Measurements from ENCODE around the gene ARSG. TPM values are rescaled to one million over a fixed set of nuclear protein-coding genes. Genes with fewer than 3 reads are reported as not detected.
"Not testable (repeated sequence)": the region's sequence is repeated elsewhere in the genome, so short reads cannot be mapped to it uniquely, and the experiment has no call there.

The ARSG gene
- polyA plus RNA-seq, 1 of the 3 experiments (the other 2 are of a cell fraction) = 0.41 TPM

- no peak for TF ChIP-seq RAD21 (IDR thresholded peaks at IDR 0.05; ENCODE audit: low read length)
- no peak for TF ChIP-seq GATA2 (CRISPR knock-in tag; IDR thresholded peaks at IDR 0.05)
- TF ChIP-seq RCOR1 (IDR thresholded peaks at IDR 0.05; ENCODE audit: low read length) = no peak
- TF ChIP-seq NRF1 (IDR thresholded peaks at IDR 0.05; ENCODE audit: low read depth, low read length) = no peak
- no peak for TF ChIP-seq JUND (IDR thresholded peaks at IDR 0.05)
- no peak for TF ChIP-seq USF2 (IDR thresholded peaks at IDR 0.05; ENCODE audit: borderline replicate concordance, low read depth, low read length)
- Histone ChIP-seq H2AFZ (ENCODE audit: low read depth) (no peak overlapping the region), H3K27ac (ENCODE audit: low read depth in 2 of 2, low read length in 1 of 2) (no peak overlapping the region), H3F3A (replicated peaks; ENCODE audit: insufficient read depth) (no peaks in the 10 kb centered on the region), H4K20me1 (ENCODE audit: insufficient read depth) (no peaks in the 10 kb centered on the region), H3K9me2 (no peaks in the 10 kb centered on the region), H3K9ac (no peak overlapping the region), H3K9me3 (no peaks in the 10 kb centered on the region), H3K79me2 (ENCODE audit: insufficient read depth) (no peaks in the 10 kb centered on the region), H3K4me1 (ENCODE audit: control insufficient read depth in 1 of 2, insufficient read depth in 2 of 2, low read depth in 1 of 2, low read length in 1 of 2) (no peaks in the 10 kb centered on the region), H3K4me3 (ENCODE audit: low read depth in 2 of 2, low read length in 1 of 2) (no peak overlapping the region), H3K27me3 (ENCODE audit: insufficient read depth) (no peaks in the 10 kb centered on the region), H3K4me2 (no peak overlapping the region), H3K36me3 (replicated peaks in 1 of 2; ENCODE audit: control insufficient read depth in 1 of 2, insufficient read depth in 2 of 2, low read length in 1 of 2) (no peaks in the 10 kb centered on the region)
- POLR2A ChIA-PET = no interaction called here
- WGBS (ENCODE audit: low lambda C conversion rate) = 16% methylated on average over 4 of the region's 4 CpGs
- CTCF ChIA-PET = interaction anchor here (1.3 to 2.4 kb wide), 5 partner anchors 9 to 134 kb away, joined by 3 to 9 read pairs (median 5); no protein-coding TSS in a partner anchor
- DNase-seq = no peak
Measured at GRCh38 chr17:68328676-68329075, 37.4 kb downstream of the ARSG start.

- Histone ChIP-seq H3K9me2 (no peaks in the 10 kb centered on the region), H3K9me3 (no peaks in the 10 kb centered on the region), H3K9ac (no peak overlapping the region), H3K4me2 (no peak overlapping the region), H3K36me3 (replicated peaks in 1 of 2; ENCODE audit: control insufficient read depth in 1 of 2, insufficient read depth in 2 of 2, low read length in 1 of 2) (no peaks in the 10 kb centered on the region), H3K4me1 (ENCODE audit: control insufficient read depth in 1 of 2, insufficient read depth in 2 of 2, low read depth in 1 of 2, low read length in 1 of 2) (no peaks in the 10 kb centered on the region), H4K20me1 (ENCODE audit: insufficient read depth) (no peaks in the 10 kb centered on the region), H3K79me2 (ENCODE audit: insufficient read depth) (no peaks in the 10 kb centered on the region), H2AFZ (ENCODE audit: low read depth) (no peak overlapping the region), H3K27me3 (ENCODE audit: insufficient read depth) (no peaks in the 10 kb centered on the region), H3F3A (replicated peaks; ENCODE audit: insufficient read depth) (no peaks in the 10 kb centered on the region), H3K4me3 (ENCODE audit: low read depth in 2 of 2, low read length in 1 of 2) (no peak overlapping the region), H3K27ac (ENCODE audit: low read depth in 2 of 2, low read length in 1 of 2) (no peak overlapping the region)
- ChIA-PET CTCF (interaction anchor here (1.4 to 2.4 kb wide), 4 partner anchors 23 to 133 kb away, joined by 3 to 9 read pairs (median 4); no protein-coding TSS in a partner anchor), POLR2A (no interaction called here)
- no peak for TF ChIP-seq NRF1 (IDR thresholded peaks at IDR 0.05; ENCODE audit: low read depth, low read length)
- no peak for TF ChIP-seq PBX3 (IDR thresholded peaks at IDR 0.05)
- no peak for TF ChIP-seq JUND (IDR thresholded peaks at IDR 0.05)
- TF ChIP-seq RCOR1 (IDR thresholded peaks at IDR 0.05; ENCODE audit: low read length) = no peak
- no peak for TF ChIP-seq RAD21 (IDR thresholded peaks at IDR 0.05; ENCODE audit: low read length)
- no peak for TF ChIP-seq ZBTB33 (IDR thresholded peaks at IDR 0.05; ENCODE audit: borderline replicate concordance, low read depth)
- no peak for TF ChIP-seq IRF3 (IDR thresholded peaks at IDR 0.05; ENCODE audit: low read depth, low read length)
- TF ChIP-seq MEF2A (IDR thresholded peaks at IDR 0.05; ENCODE audit: borderline replicate concordance, low read depth) = no peak
- TF ChIP-seq FOXJ3 (CRISPR knock-in tag; IDR thresholded peaks at IDR 0.05) = no peak
- TF ChIP-seq TCF12 (IDR thresholded peaks at IDR 0.05) = no peak
- TF ChIP-seq USF2 (IDR thresholded peaks at IDR 0.05; ENCODE audit: borderline replicate concordance, low read depth, low read length) = no peak
- 36% methylated on average over 7 of the region's 7 CpGs for WGBS (ENCODE audit: low lambda C conversion rate)
- no peak for DNase-seq
Measured at GRCh38 chr17:68329331-68329730, 38.0 kb downstream of the ARSG start.

- H3F3A ChIP-seq (replicated peaks; ENCODE audit: insufficient read depth); H3K9me3 ChIP-seq; H3K27me3 ChIP-seq (ENCODE audit: insufficient read depth); H3K9ac ChIP-seq; H3K4me2 ChIP-seq; POLR2A ChIA-PET; H3K4me1 ChIP-seq (ENCODE audit: control insufficient read depth in 1 of 2, insufficient read depth in 2 of 2, low read depth in 1 of 2, low read length in 1 of 2); CTCF ChIA-PET; H3K9me2 ChIP-seq; H3K27ac ChIP-seq (ENCODE audit: low read depth in 2 of 2, low read length in 1 of 2); H3K79me2 ChIP-seq (ENCODE audit: insufficient read depth); H3K4me3 ChIP-seq (ENCODE audit: low read depth in 2 of 2, low read length in 1 of 2); H3K36me3 ChIP-seq (replicated peaks in 1 of 2; ENCODE audit: control insufficient read depth in 1 of 2, insufficient read depth in 2 of 2, low read length in 1 of 2); H4K20me1 ChIP-seq (ENCODE audit: insufficient read depth); DNase-seq; H2AFZ ChIP-seq (ENCODE audit: low read depth): not testable (repeated sequence)
- 53% methylated on average over 12 of the region's 12 CpGs for WGBS (ENCODE audit: low lambda C conversion rate)
Measured at GRCh38 chr17:68331932-68332331, 40.6 kb downstream of the ARSG start.

All from SK-N-SH (cell line).